Measurements from ENCODE around the gene RSAD1.

RSAD1 gene

GRCh38 chr17:50495217-50495823, 16.7 kb downstream of the RSAD1 start:
- Histone ChIP-seq H3K4me2 (ENCODE audit: low read length) (no peak overlapping the region), H3K27ac (ENCODE audit: low read depth, low read length) (no peak overlapping the region), H3K79me2 (ENCODE audit: control insufficient read depth, low read length) (no peaks in the 10 kb centered on the region), H3K4me1 (ENCODE audit: control insufficient read depth, low read length) (no peaks in the 10 kb centered on the region), H4K20me1 (ENCODE audit: control insufficient read depth, insufficient read depth, low read depth, low read length) (no peaks in the 10 kb centered on the region), H3K27me3 (ENCODE audit: control insufficient read depth, low read length) (peaks cover 5% of the 10 kb centered on the region; the same call in 1 of the 2 replicates), H3K4me3 (ENCODE audit: low read length) (no peak overlapping the region), H3K9me3 (ENCODE audit: control insufficient read depth, insufficient read depth, low read length) (no peaks in the 10 kb centered on the region), H3K9me2 (replicated peaks; ENCODE audit: control insufficient read depth, low read length) (no peaks in the 10 kb centered on the region), H3F3A (ENCODE audit: control insufficient read depth, insufficient read depth) (no peaks in the 10 kb centered on the region), H3K36me3 (ENCODE audit: control insufficient read depth, low read length) (no peaks in the 10 kb centered on the region)
- TF ChIP-seq CTCF (IDR thresholded peaks at IDR 0.05; ENCODE audit: low read depth, low read length, poor library complexity, severe bottlenecking) (no peak), EZH2phosphoT487 (IDR thresholded peaks at IDR 0.05; ENCODE audit: borderline replicate concordance, low read length) (no peak)

GRCh38 chr17:50495918-50496317, 17.3 kb downstream of the RSAD1 start:
- Histone ChIP-seq H3K27ac (ENCODE audit: low read depth, low read length) (no peak overlapping the region), H3F3A (ENCODE audit: control insufficient read depth, insufficient read depth) (peaks cover 4% of the 10 kb centered on the region; the same call in 1 of the 2 replicates), H3K36me3 (ENCODE audit: control insufficient read depth, low read length) (no peaks in the 10 kb centered on the region), H3K27me3 (ENCODE audit: control insufficient read depth, low read length) (peaks cover 5% of the 10 kb centered on the region; the same call in 1 of the 2 replicates), H3K4me3 (ENCODE audit: low read length) (no peak overlapping the region), H3K79me2 (ENCODE audit: control insufficient read depth, low read length) (no peaks in the 10 kb centered on the region), H3K9me2 (replicated peaks; ENCODE audit: control insufficient read depth, low read length) (no peaks in the 10 kb centered on the region), H3K4me1 (ENCODE audit: control insufficient read depth, low read length) (no peaks in the 10 kb centered on the region), H4K20me1 (ENCODE audit: control insufficient read depth, insufficient read depth, low read depth, low read length) (no peaks in the 10 kb centered on the region), H3K9me3 (ENCODE audit: control insufficient read depth, insufficient read depth, low read length) (no peaks in the 10 kb centered on the region), H3K4me2 (ENCODE audit: low read length) (no peak overlapping the region)
- TF ChIP-seq EZH2phosphoT487 (IDR thresholded peaks at IDR 0.05; ENCODE audit: borderline replicate concordance, low read length) (no peak), CTCF (IDR thresholded peaks at IDR 0.05; ENCODE audit: low read depth, low read length, poor library complexity, severe bottlenecking) (no peak)

GRCh38 chr17:50498021-50498874, 19.6 kb downstream of the RSAD1 start:
- peaks cover 12% of the 10 kb centered on the region for H3K4me1 ChIP-seq (ENCODE audit: control insufficient read depth, low read length)
- no peak for TF ChIP-seq EZH2phosphoT487 (IDR thresholded peaks at IDR 0.05; ENCODE audit: borderline replicate concordance, low read length)
- TF ChIP-seq CTCF (IDR thresholded peaks at IDR 0.05; ENCODE audit: low read depth, low read length, poor library complexity, severe bottlenecking) = no peak
- no peak overlapping the region for H3K4me3 ChIP-seq (ENCODE audit: low read length)
- H3K27me3 ChIP-seq (ENCODE audit: control insufficient read depth, low read length) = peaks cover 5% of the 10 kb centered on the region; the same call in 1 of the 2 replicates
- H3K79me2 ChIP-seq (ENCODE audit: control insufficient read depth, low read length) = no peaks in the 10 kb centered on the region
- H3K27ac ChIP-seq (ENCODE audit: low read depth, low read length) = no peak overlapping the region
- no peaks in the 10 kb centered on the region for H3K9me3 ChIP-seq (ENCODE audit: control insufficient read depth, insufficient read depth, low read length)
- H4K20me1 ChIP-seq (ENCODE audit: control insufficient read depth, insufficient read depth, low read depth, low read length) = no peaks in the 10 kb centered on the region
- no peak overlapping the region for H3K4me2 ChIP-seq (ENCODE audit: low read length)
- H3K9me2 ChIP-seq (replicated peaks; ENCODE audit: control insufficient read depth, low read length) = no peaks in the 10 kb centered on the region
- no peaks in the 10 kb centered on the region for H3K36me3 ChIP-seq (ENCODE audit: control insufficient read depth, low read length)
- peaks cover 6% of the 10 kb centered on the region; the same call in 1 of the 2 replicates for H3F3A ChIP-seq (ENCODE audit: control insufficient read depth, insufficient read depth)
